Ascending aorta (tissue), 2 donors: ENCODE results near the gene IL4I1. TPM values are rescaled to one million over a fixed set of nuclear protein-coding genes. Genes with fewer than 3 reads are reported as not detected.

ENCODE experiments used
- DNase-seq, 2 donors: peaks; one replicate each; pipeline ENCODE4 v3.0.0-alpha.2; 2019; ENCODE audit warnings: low spot score in 2 of 2
- H3K27ac ChIP-seq, 2 donors: fragments of 200-600 bp; sonication (generic); one replicate each; pipeline ENCODE4 v1.5.1; 2016 to 2017; ENCODE audit warnings: mild to moderate bottlenecking in 1 of 2
- H3K27me3 ChIP-seq: fragments of 200-600 bp; sonication (generic); one replicate; pipeline ENCODE4 v1.5.1; 2017
- H3K36me3 ChIP-seq, 2 donors: fragments of 200-600 bp; sonication (generic); one replicate each; pipeline ENCODE4 v1.5.1; 2016
- H3K4me1 ChIP-seq, 2 donors: fragments of 200-600 bp; sonication (generic); one replicate each; pipeline ENCODE4 v1.5.1; 2016 to 2017; ENCODE audit warnings: mild to moderate bottlenecking in 1 of 2
- H3K4me3 ChIP-seq, 2 donors: fragments of 200-600 bp; sonication (generic); one replicate each; pipeline ENCODE4 v1.5.1; 2016 to 2017; ENCODE audit warnings: mild to moderate bottlenecking in 1 of 2
- H3K9me3 ChIP-seq, 2 donors: fragments of 200-600 bp; sonication (generic); one replicate each; pipeline ENCODE4 v1.5.1; 2016
- CTCF ChIP-seq, 3 experiments: fragments of 200-600 bp in 2 of 3; fragments of 450-650 bp in 1 of 3; sonication (generic) in 2 of 3; IDR thresholded peaks; one replicate each; pipeline ENCODE4 v1.5.1; 2016 to 2019; ENCODE audit warnings: antibody characterized with exemption in 3 of 3, mild to moderate bottlenecking in 1 of 3, moderate library complexity in 1 of 3
- intact Hi-C: fragments of 100-400 bp; cut with DNase I; formaldehyde crosslinking; loops from one replicate; pipeline ENCODE4 v1.15.1; 2023
- total RNA-seq: library from RNA; depleted of rRNA; stranded (reverse); fragments of >200 nt; gene quantifications from one replicate; pipeline ENCODE4 v1.1.0, GENCODE V29; 2016

Gene IL4I1
- total RNA-seq, 1 donor from 2014 or later: 0.96 TPM

DNA sequence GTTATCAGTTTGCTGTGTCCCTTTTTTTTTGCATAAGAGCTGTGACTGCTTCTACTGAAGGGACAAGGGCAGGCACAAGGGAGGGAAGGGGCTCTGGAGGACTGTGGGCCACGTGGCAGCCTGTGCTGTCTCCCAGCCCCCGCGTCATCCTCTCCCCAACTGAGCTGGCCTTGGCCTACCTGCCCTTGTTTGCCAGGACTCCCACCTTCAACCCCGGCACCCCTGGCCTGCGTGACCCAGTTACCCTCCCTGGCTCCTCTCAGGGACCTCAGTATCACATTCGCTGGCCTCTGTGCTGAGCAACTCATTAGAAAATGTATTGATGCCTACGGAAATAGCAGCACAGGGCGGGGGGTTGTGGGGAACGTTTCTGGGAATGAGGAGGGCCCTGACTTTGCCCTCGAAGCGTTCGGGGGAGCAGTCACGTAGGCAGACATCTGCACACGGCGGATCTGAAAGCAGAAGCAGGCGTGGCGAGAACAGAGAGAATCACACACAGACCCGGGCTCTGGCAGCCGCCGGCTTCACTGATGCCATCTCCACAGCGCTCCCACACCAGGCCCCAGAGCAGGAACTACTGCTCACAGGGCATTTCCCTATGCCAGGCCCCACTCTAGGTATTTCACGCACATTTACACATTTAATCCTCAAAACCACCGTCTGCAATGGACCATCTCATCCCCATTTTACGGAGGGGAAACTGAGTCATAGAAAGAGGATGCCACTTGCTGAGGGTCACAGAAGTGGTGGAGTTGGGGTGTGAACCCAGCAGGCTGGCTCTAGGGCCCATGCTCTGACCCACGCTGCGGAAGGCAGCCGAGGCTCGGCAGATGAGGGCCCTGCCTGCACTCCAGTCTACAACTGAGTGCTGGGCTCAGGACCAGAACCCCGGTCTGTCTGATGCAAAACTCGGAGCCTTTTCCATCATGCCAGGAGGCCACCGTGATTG, 26.6 kb upstream of the IL4I1 start:
- H3K4me1 ChIP-seq: peaks cover 3 to 13% of the 10 kb centered on the region in 2 donors
- H3K27ac ChIP-seq: no peak overlapping the region
- H3K4me3 ChIP-seq: no peak overlapping the region
- H3K9me3 ChIP-seq: no peaks in the 10 kb centered on the region
- peaks cover 15 to 52% of the 10 kb centered on the region in 2 donors for H3K36me3 ChIP-seq
- TF ChIP-seq CTCF (IDR thresholded peaks at IDR 0.05): no peak
- no peak for DNase-seq
- intact Hi-C loops: no loop called here
- H3K27me3 ChIP-seq: no peaks in the 10 kb centered on the region

DNA sequence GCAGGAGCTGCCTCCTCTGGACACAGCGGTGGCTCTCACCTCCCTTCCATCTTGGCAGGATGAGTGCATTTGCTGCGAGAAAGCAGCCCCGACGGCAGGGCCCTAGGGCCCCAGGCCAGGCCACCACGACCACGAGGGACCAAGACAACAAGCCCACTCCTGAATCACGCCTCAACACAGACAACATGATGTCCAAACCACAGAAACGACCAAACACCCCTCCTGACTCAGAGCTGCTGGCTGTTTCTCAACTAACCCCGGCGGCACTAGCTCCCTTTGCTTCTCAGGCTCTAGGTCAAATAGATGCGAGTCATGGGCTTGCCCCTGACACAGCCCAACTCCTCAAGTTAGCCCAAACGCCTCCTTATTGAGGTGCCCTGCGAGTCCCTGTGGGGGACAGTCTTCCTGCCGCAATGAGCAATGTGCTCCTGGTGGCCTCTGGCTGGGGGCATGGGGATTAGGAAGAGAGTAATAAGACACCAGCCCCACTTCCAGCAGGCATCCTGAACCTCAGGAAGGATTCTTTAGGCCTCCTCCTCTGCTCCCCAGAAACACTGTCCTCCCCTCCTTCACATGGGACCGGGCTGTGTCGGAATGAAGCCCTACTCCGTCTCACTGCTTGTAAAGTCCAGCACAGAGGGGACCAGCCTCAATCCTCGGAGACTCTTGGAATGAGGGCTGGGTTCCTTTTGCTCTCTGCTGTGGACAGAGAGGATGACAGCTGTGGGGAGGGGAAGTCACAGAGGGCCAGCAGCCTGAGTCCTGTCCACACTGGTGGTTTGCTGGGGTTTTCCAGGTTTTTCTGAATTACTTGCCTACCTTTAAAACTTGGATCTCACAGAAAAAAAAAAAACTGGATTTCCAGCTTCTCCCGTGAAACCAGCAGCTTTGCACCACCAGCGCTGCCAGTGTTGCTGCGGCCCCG, 25.4 kb upstream of the IL4I1 start:
- DNase-seq: no peak
- Histone ChIP-seq H3K4me3 (no peak overlapping the region), H3K4me1 (peaks cover 0 to 2% of the 10 kb centered on the region in 2 donors), H3K9me3 (no peaks in the 10 kb centered on the region), H3K27ac (no peak overlapping the region), H3K36me3 (peaks cover 16 to 58% of the 10 kb centered on the region in 2 donors), H3K27me3 (no peaks in the 10 kb centered on the region)
- intact Hi-C loops: no loop called here
- no peak for TF ChIP-seq CTCF (IDR thresholded peaks at IDR 0.05)

GRCh38 chr19:49920624-49921363, 24.1 kb upstream of the IL4I1 start:
- intact Hi-C loops: no loop called here
- peaks cover 21 to 64% of the 10 kb centered on the region in 2 donors for H3K36me3 ChIP-seq
- no peak overlapping the region for H3K4me3 ChIP-seq
- no peak for TF ChIP-seq CTCF (IDR thresholded peaks at IDR 0.05)
- H3K27me3 ChIP-seq: no peaks in the 10 kb centered on the region
- no peaks in the 10 kb centered on the region for H3K9me3 ChIP-seq
- no peak for DNase-seq
- no peak overlapping the region for H3K27ac ChIP-seq
- H3K4me1 ChIP-seq: no peaks in the 10 kb centered on the region

DNA sequence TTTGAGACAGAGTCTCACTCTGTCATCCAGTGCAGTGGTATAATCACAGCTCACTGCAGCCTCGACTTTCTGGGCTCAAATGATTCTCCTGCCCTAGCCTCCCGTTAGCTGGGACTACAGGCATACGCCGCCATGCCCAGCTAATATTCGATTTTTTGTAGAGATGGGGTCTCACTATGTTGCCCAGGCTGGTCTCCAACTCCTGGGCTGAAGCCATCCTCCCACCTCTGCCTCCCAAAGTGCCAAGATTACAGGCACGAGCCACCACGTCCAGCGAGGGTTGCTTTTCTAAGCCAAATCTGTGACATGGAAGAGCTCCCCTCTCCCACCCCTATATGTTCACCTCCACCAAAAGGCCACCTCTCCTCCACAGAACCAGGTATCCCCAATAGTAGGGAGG, 21.4 kb upstream of the IL4I1 start:
- Histone ChIP-seq H3K9me3 (no peaks in the 10 kb centered on the region), H3K4me1 (no peaks in the 10 kb centered on the region), H3K27me3 (no peaks in the 10 kb centered on the region), H3K4me3 (no peak overlapping the region), H3K27ac (no peak overlapping the region), H3K36me3 (peaks cover 10 to 61% of the 10 kb centered on the region in 2 donors)
- no peak for TF ChIP-seq CTCF (IDR thresholded peaks at IDR 0.05)
- intact Hi-C loops: no loop called here
- DNase-seq: no peak
